CD4-positive, alpha-beta memory T cell (primary cell): Measurements from ENCODE around the gene CRLF2. TPM values are rescaled to one million over a fixed set of nuclear protein-coding genes. Genes with fewer than 3 reads are reported as not detected.

Source experiments
- CTCF ChIA-PET: fragments of 350-600 bp; sonication (Branson Sonifier 250); formaldehyde crosslinking; loops from one replicate; lab custom pipeline; 2021; ENCODE audit warnings: inconsistent platforms; ENCODE audit not compliant: partially characterized antibody; lab: Charles Lee
- POLR2A ChIA-PET: fragments of 350-600 bp; sonication (Branson Sonifier 250); formaldehyde crosslinking; loops from one replicate; lab custom pipeline; 2021; ENCODE audit not compliant: partially characterized antibody; lab: Charles Lee
- DNase-seq, 5 donors: peaks; one replicate each; pipeline versions ENCODE4 v3.0.0 to v3.0.0-alpha.2; 2020 to 2022; ENCODE audit warnings: mixed read lengths in 1 of 5
- H3K27ac ChIP-seq: one replicate; pipeline ENCODE4 v1.7.0; 2013; ENCODE audit warnings: low read depth, low read length
- H3K27me3 ChIP-seq: 2 replicates; pipeline ENCODE4 v1.7.0; 2013; ENCODE audit warnings: mild to moderate bottlenecking, low read length, moderate library complexity; ENCODE audit not compliant: insufficient read depth
- H3K36me3 ChIP-seq: 2 replicates; pipeline ENCODE4 v1.7.0; 2013; ENCODE audit warnings: mild to moderate bottlenecking, low read length, moderate library complexity; ENCODE audit not compliant: insufficient read depth
- H3K4me1 ChIP-seq: 2 replicates; pipeline ENCODE4 v1.7.0; 2013; ENCODE audit warnings: mild to moderate bottlenecking, low read length, moderate library complexity; ENCODE audit not compliant: insufficient read depth
- H3K4me3 ChIP-seq, 2 donors: one replicate each; pipeline ENCODE4 v1.7.0; 2013; ENCODE audit warnings: low read length in 2 of 2, mild to moderate bottlenecking in 1 of 2
- H3K9me3 ChIP-seq, 2 donors: one replicate each; pipeline ENCODE4 v1.7.0; 2013; ENCODE audit warnings: low read length in 2 of 2, control low read depth in 1 of 2; ENCODE audit not compliant: control insufficient read depth in 1 of 2
- H3K27ac Mint-ChIP-seq, 7 donors: one replicate each; pipeline ENCODE4 v1.8.0; 2020 to 2021; ENCODE audit warnings: mixed read lengths in 7 of 7, mild to moderate bottlenecking in 6 of 7, inconsistent platforms in 3 of 7, moderate library complexity in 3 of 7
- H3K27me3 Mint-ChIP-seq, 2 donors: one replicate each; pipeline ENCODE4 v1.8.0; 2020 to 2021; ENCODE audit warnings: mixed read lengths in 2 of 2
- H3K36me3 Mint-ChIP-seq, 2 donors: one replicate each; pipeline ENCODE4 v1.8.0; 2020 to 2021; ENCODE audit warnings: mixed read lengths in 2 of 2, inconsistent platforms in 1 of 2, mild to moderate bottlenecking in 1 of 2
- H3K4me1 Mint-ChIP-seq, 4 donors: one replicate each; pipeline ENCODE4 v1.8.0; 2020 to 2021; ENCODE audit warnings: mixed read lengths in 4 of 4, mild to moderate bottlenecking in 1 of 4
- H3K4me3 Mint-ChIP-seq, 8 donors: one replicate each; pipeline ENCODE4 v1.8.0; 2020 to 2021; ENCODE audit warnings: mixed read lengths in 8 of 8, mild to moderate bottlenecking in 7 of 8, moderate library complexity in 6 of 8, inconsistent platforms in 3 of 8
- H3K9me3 Mint-ChIP-seq, 8 donors: one replicate each; pipeline ENCODE4 v1.8.0; 2020 to 2021; ENCODE audit warnings: mixed read lengths in 8 of 8, mild to moderate bottlenecking in 5 of 8, inconsistent platforms in 3 of 8, moderate library complexity in 1 of 8
- intact Hi-C: fragments of 100-400 bp; cut with micrococcal nuclease; formaldehyde crosslinking; loops from one replicate; pipeline ENCODE4 v1.15.1; 2023
- polyA plus RNA-seq, 2 donors: library from polyadenylated mRNA; unstranded; fragments of 300-500 nt; fragmentation: Illumina TruSeq; gene quantifications; one replicate each; pipeline ENCODE4 v1.2.3, GENCODE V29; 2021
- total RNA-seq, 2 experiments: library from RNA; stranded (reverse); gene quantifications; one replicate each; pipeline ENCODE4 v1.2.3, GENCODE V29; 2021

The CRLF2 gene
- total and polyA plus RNA-seq, 4 experiments from 2014 or later = 0.19 to 0.38 TPM; not detected in 2

DNA sequence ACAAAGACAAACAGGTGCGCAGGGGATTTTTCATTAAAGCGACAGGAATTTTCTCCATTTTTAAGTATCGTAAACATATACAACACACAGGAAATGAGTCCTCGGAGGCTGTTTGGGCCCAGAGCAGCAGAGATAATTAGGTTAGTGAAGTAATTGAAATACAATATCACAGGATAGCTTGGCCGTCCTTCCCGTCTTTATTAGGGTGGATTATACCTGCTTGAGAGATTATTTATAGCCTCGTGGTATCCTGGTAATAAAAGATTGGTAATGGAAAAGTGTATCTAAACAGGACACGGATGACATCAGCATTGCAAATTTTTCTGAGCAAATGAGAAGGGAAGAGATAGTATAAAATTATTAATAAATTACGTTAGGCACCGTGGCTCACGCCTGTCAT, 68.2 kb downstream of the CRLF2 start:
- no peak overlapping the region for H3K4me3 Mint-ChIP-seq
- ChIA-PET POLR2A (no interaction called here), CTCF (no interaction called here)
- H3K9me3 ChIP-seq = no peaks in the 10 kb centered on the region
- H3K4me3 ChIP-seq = no peak overlapping the region
- no peaks in the 10 kb centered on the region for H3K9me3 Mint-ChIP-seq
- intact Hi-C loops = no loop called here
- no peaks in the 10 kb centered on the region for H3K36me3 Mint-ChIP-seq
- no peaks in the 10 kb centered on the region for H3K4me1 ChIP-seq
- DNase-seq = no peak
- H3K27me3 ChIP-seq = no peaks in the 10 kb centered on the region
- H3K36me3 ChIP-seq = no peaks in the 10 kb centered on the region
- no peaks in the 10 kb centered on the region for H3K4me1 Mint-ChIP-seq
- H3K27me3 Mint-ChIP-seq = peaks cover 0 to 3% of the 10 kb centered on the region in 2 donors
- H3K27ac Mint-ChIP-seq = no peak overlapping the region
- H3K27ac ChIP-seq = no peak overlapping the region

Other genes starting within 250 kb of the CRLF2 start
- 1 to 10 TPM in 1 of 2 experiments, under 1 TPM in 1; 0.69 to 1.4 TPM for gene CSF2RA, start 56.2 kb upstream of the CRLF2 start, total RNA-seq
- gene CSF2RA, start 56.2 kb upstream of the CRLF2 start, polyA plus RNA-seq = under 1 TPM in 1 of 2 donors, not detected in 1; 0.79 TPM
- gene IL3RA, start 124.1 kb upstream of the CRLF2 start, total RNA-seq = under 1 TPM in 1 of 2 experiments, not detected in 1; 0.53 TPM
- under 1 TPM in 1 of 2 donors, not detected in 1; 0.29 TPM for gene IL3RA, start 124.1 kb upstream of the CRLF2 start, polyA plus RNA-seq
- 100 to 1,000 TPM; 249 to 252 TPM for gene SLC25A6, start 179.5 kb upstream of the CRLF2 start, total RNA-seq
- 100 to 1,000 TPM; 525 to 540 TPM for gene SLC25A6, start 179.5 kb upstream of the CRLF2 start, polyA plus RNA-seq
- 10 to 100 TPM; 35.9 to 37.9 TPM for gene ASMTL, start 240.3 kb upstream of the CRLF2 start, total RNA-seq
- 10 to 100 TPM; 35.0 to 50.4 TPM for gene ASMTL, start 240.3 kb upstream of the CRLF2 start, polyA plus RNA-seq